ACC112 (cell line): Measurements from ENCODE around the gene MIEF2.

Source experiments
- H2AFZ ChIP-seq: fragments of 200-600 bp; sonication (generic); one replicate; pipeline ENCODE4 v1.6.0; 2017; ENCODE audit warnings: antibody characterized with exemption, low read length; ENCODE audit not compliant: unreplicated experiment
- H3K27ac ChIP-seq: fragments of 200-600 bp; sonication (generic); 2 replicates; pipeline ENCODE4 v1.5.1; 2014; ENCODE audit warnings: low read depth, mild to moderate bottlenecking, antibody characterized with exemption, low read length, moderate library complexity
- H3K27me3 ChIP-seq: fragments of 200-600 bp; sonication (generic); 2 replicates; pipeline ENCODE4 v1.6.1; 2014; ENCODE audit warnings: mild to moderate bottlenecking, antibody characterized with exemption, low read length, moderate library complexity, mixed read lengths; ENCODE audit not compliant: insufficient read depth
- H3K36me3 ChIP-seq: fragments of 200-600 bp; sonication (generic); 2 replicates; pipeline ENCODE4 v1.6.1; 2016; ENCODE audit warnings: mild to moderate bottlenecking, antibody characterized with exemption, low read length, moderate library complexity, mixed read lengths; ENCODE audit not compliant: insufficient read depth
- H3K4me1 ChIP-seq: fragments of 200-600 bp; sonication (generic); one replicate; pipeline ENCODE4 v1.6.1; 2016; ENCODE audit warnings: low read length, mixed read lengths; ENCODE audit not compliant: insufficient read depth, unreplicated experiment, control insufficient read depth
- H3K4me3 ChIP-seq: fragments of 200-600 bp; sonication (generic); 2 replicates; pipeline ENCODE4 v1.5.1; 2014; ENCODE audit warnings: mild to moderate bottlenecking, low read depth, low read length
- H3K79me2 ChIP-seq: fragments of 200-600 bp; sonication (generic); one replicate; pipeline ENCODE4 v1.6.0; 2016; ENCODE audit warnings: low read length; ENCODE audit not compliant: control insufficient read depth, unreplicated experiment, insufficient read depth

The MIEF2 gene

GRCh38 chr17:18236494-18236893 lies 24.0 kb upstream of the MIEF2 start:
- peaks cover 16% of the 10 kb centered on the region for H3K4me1 ChIP-seq

DNA sequence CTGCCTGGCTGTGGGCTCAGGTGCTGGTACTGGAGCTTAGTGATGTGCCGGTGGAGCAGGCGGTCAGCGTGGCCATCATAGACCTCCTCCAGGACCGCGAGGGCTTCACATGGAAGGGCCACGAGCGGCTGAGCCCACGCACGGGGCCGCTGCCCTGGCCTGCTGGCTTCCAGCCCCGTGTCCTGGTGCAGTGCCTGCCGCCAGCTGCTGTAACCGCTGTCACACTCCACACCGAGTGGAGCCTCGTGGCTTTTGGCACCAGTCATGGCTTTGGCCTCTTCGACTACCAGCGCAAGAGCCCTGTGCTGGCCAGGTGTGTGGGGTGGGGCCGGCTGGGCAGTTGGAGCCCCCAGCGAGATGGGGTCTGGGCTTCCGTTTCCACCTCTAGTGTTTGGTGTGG lies 23.0 kb upstream of the MIEF2 start:
- H2AFZ ChIP-seq, result no peak overlapping the region
- no peak overlapping the region for H3K27ac ChIP-seq
- H3K4me1 ChIP-seq, result peaks cover 16% of the 10 kb centered on the region
- H3K36me3 ChIP-seq, result no peaks in the 10 kb centered on the region
- H3K27me3 ChIP-seq, result no peaks in the 10 kb centered on the region
- H3K79me2 ChIP-seq, result no peaks in the 10 kb centered on the region
- H3K4me3 ChIP-seq, result no peak overlapping the region

More at GRCh38 chr17:18236494-18236893, 24.0 kb upstream of the MIEF2 start:
- no peak overlapping the region for H2AFZ ChIP-seq
- no peaks in the 10 kb centered on the region for H3K79me2 ChIP-seq
- H3K27ac ChIP-seq, result peak overlapping the region; percentile 60
- H3K36me3 ChIP-seq, result no peaks in the 10 kb centered on the region
- H3K27me3 ChIP-seq, result no peaks in the 10 kb centered on the region
- no peak overlapping the region for H3K4me3 ChIP-seq

DNA sequence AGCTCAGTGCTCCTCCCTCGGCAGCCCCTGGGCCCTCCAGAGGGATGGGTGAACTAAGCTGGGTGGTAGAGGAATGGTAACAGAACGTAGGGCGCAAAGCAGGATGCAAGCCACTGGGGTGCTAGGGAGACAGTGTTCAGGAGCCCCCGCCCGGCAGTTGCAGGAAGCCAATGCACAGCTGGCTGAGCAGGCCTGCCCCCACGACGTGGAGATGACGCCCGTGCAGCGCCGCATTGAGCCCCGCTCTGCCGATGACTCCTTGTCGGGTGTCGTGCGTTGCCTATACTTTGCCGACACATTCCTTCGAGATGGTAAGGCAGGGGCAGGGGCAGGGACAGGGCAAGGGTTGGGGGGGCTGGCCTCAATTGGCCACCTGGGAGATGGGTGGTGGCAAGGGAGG lies 22.2 kb upstream of the MIEF2 start:
- no peak overlapping the region for H3K4me3 ChIP-seq
- no peaks in the 10 kb centered on the region for H3K27me3 ChIP-seq
- H3K4me1 ChIP-seq, result peaks cover 16% of the 10 kb centered on the region
- no peaks in the 10 kb centered on the region for H3K36me3 ChIP-seq
- no peak overlapping the region for H2AFZ ChIP-seq
- H3K79me2 ChIP-seq, result no peaks in the 10 kb centered on the region
- H3K27ac ChIP-seq, result no peak overlapping the region

GRCh38 chr17:18240449-18240848 lies 20.0 kb upstream of the MIEF2 start:
- peaks cover 10% of the 10 kb centered on the region for H3K4me1 ChIP-seq
- H3K36me3 ChIP-seq, result 0 out of 2 replicates have a peak, but pooled peaks cover under 1% of the 10 kb centered on the region
- H2AFZ ChIP-seq, result no peak overlapping the region
- H3K79me2 ChIP-seq, result no peaks in the 10 kb centered on the region
- no peak overlapping the region for H3K27ac ChIP-seq
- no peaks in the 10 kb centered on the region for H3K27me3 ChIP-seq
- H3K4me3 ChIP-seq, result no peak overlapping the region

GRCh38 chr17:18241229-18241871 lies 19.1 kb upstream of the MIEF2 start:
- Histone ChIP-seq H2AFZ (no peak overlapping the region), H3K36me3 (peaks cover 7% of the 10 kb centered on the region; the same call in 1 of the 2 replicates), H3K27me3 (no peaks in the 10 kb centered on the region), H3K4me1 (peaks cover under 1% of the 10 kb centered on the region), H3K79me2 (no peaks in the 10 kb centered on the region), H3K4me3 (no peak overlapping the region), H3K27ac (no peak overlapping the region)

DNA sequence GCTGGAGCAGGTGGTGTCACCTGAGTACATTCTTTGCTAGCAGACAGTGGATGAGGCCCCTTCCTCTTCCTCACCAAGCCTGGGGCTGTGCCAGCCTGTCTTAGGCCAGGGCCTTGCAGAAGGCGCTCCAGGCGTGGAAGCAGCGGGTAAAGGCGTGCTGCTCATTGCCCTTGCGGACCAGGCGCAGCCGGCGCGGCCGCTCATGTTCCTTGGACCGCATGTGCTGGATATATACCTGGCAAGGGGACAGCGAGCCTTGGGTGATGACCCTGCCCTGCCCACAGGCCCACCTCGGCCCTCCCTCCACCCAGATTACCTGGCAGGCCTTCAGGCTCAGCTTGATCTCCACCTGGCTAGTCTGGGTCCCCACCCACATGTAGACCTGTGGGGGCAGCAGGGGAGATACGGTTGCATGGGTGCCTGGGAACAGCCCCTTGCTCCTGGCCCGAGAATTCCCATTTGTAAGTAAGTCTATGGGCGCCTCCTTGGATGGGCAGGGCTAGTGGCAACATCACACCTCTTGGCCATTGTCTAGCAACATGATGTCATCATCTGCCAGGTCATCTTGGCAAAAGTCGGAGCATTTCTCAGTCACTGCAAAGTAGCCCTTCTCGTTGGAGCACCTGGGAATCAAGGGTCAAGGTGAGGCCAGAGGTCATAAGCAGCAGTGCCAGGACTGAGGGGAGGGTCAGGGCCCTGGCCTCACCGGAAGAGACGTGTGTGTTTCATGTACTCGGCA lies 15.3 kb upstream of the MIEF2 start:
- H3K4me3 ChIP-seq, result no peak overlapping the region
- H3K79me2 ChIP-seq, result no peaks in the 10 kb centered on the region
- H3K36me3 ChIP-seq, result peaks cover 26% of the 10 kb centered on the region; the same call in 1 of the 2 replicates
- H3K4me1 ChIP-seq, result no peaks in the 10 kb centered on the region
- H3K27ac ChIP-seq, result no peak overlapping the region
- no peak overlapping the region for H2AFZ ChIP-seq
- no peaks in the 10 kb centered on the region for H3K27me3 ChIP-seq

- H2AFZ ChIP-seq, result no peak overlapping the region
- no peaks in the 10 kb centered on the region for H3K79me2 ChIP-seq
- H3K4me3 ChIP-seq, result no peak overlapping the region
- H3K4me1 ChIP-seq, result no peaks in the 10 kb centered on the region
- H3K27me3 ChIP-seq, result no peaks in the 10 kb centered on the region
- H3K27ac ChIP-seq, result no peak overlapping the region
- H3K36me3 ChIP-seq, result peaks cover 27% of the 10 kb centered on the region; the same call in 1 of the 2 replicates
Measured at GRCh38 chr17:18246109-18246725, 14.2 kb upstream of the MIEF2 start.

- Histone ChIP-seq H3K27me3 (no peaks in the 10 kb centered on the region), H3K4me1 (no peaks in the 10 kb centered on the region), H3K36me3 (peaks cover 34% of the 10 kb centered on the region; the same call in 1 of the 2 replicates), H3K27ac (no peak overlapping the region), H2AFZ (no peak overlapping the region), H3K79me2 (no peaks in the 10 kb centered on the region), H3K4me3 (no peak overlapping the region)
Measured at GRCh38 chr17:18246880-18247612, 13.4 kb upstream of the MIEF2 start.

DNA sequence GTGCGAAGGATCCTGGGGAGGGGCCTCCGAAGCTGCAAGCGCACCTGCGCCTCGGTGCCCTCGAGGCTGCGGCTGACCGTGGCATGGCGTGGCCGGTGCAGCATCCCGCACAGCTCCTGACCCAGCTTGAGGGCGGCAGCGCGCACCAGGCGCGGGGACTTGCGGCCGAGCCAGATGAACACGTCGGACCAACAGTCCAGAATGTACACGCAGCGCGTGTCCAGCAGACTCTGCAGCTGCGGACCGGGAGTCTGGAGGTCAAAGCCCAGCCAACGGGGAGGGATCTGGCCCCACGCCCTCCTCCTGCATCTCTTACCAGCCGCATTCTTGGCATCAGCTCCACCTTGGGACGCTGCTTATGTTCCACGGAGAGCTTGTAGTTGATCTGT lies 12.9 kb upstream of the MIEF2 start:
- no peak overlapping the region for H3K4me3 ChIP-seq
- H3K27me3 ChIP-seq, result no peaks in the 10 kb centered on the region
- no peaks in the 10 kb centered on the region for H3K4me1 ChIP-seq
- no peak overlapping the region for H3K27ac ChIP-seq
- H3K36me3 ChIP-seq, result peaks cover 39% of the 10 kb centered on the region; the same call in 1 of the 2 replicates
- no peaks in the 10 kb centered on the region for H3K79me2 ChIP-seq
- H2AFZ ChIP-seq, result no peak overlapping the region

- Histone ChIP-seq H3K36me3 (peaks cover 41% of the 10 kb centered on the region; the same call in 1 of the 2 replicates), H3K79me2 (no peaks in the 10 kb centered on the region)
Measured at GRCh38 chr17:18248300-18248731, 12.1 kb upstream of the MIEF2 start.

More at GRCh38 chr17:18248300-18248731, 12.1 kb upstream of the MIEF2 start:
- H3K4me1 ChIP-seq, result no peaks in the 10 kb centered on the region
- H3K4me3 ChIP-seq, result no peak overlapping the region
- no peak overlapping the region for H3K27ac ChIP-seq
- H3K27me3 ChIP-seq, result no peaks in the 10 kb centered on the region
- H2AFZ ChIP-seq, result no peak overlapping the region
